Liver (tissue), 3 donors: ENCODE results near the gene HAPLN1.

Experiments used
- CTCF ChIP-seq: fragments of 150-350 bp; IDR thresholded peaks from 2 replicates; pipeline ENCODE4 v1.5.1; 2017; ENCODE audit warnings: improper control_type of control experiment, low read depth, low read length; ENCODE audit not compliant: missing input control
- GABPA ChIP-seq, 2 donors: IDR thresholded peaks in 1 of 2; conservative IDR thresholded peaks in 1 of 2; 2 replicates each; pipeline ENCODE4 v1.6.1; 2016; ENCODE audit warnings: antibody characterized with exemption in 2 of 2, mild to moderate bottlenecking in 1 of 2, moderate library complexity in 1 of 2
- JUND ChIP-seq, 2 donors: IDR thresholded peaks; 2 replicates each; pipeline ENCODE4 v1.6.1; 2016; ENCODE audit warnings: antibody characterized with exemption in 2 of 2
- MAX ChIP-seq: IDR thresholded peaks from 2 replicates; pipeline ENCODE4 v1.6.1; 2016; ENCODE audit warnings: antibody characterized with exemption
- REST ChIP-seq: IDR thresholded peaks from 2 replicates; pipeline ENCODE4 v1.6.1; 2016; ENCODE audit warnings: antibody characterized with exemption, mild to moderate bottlenecking
- SP1 ChIP-seq: IDR thresholded peaks from 2 replicates; pipeline ENCODE4 v1.6.1; 2018; ENCODE audit warnings: antibody characterized with exemption, mild to moderate bottlenecking
- TAF1 ChIP-seq: conservative IDR thresholded peaks from 2 replicates; pipeline ENCODE4 v1.6.1; 2016; ENCODE audit warnings: antibody characterized with exemption, mild to moderate bottlenecking
- ZBTB33 ChIP-seq: IDR thresholded peaks from 2 replicates; pipeline ENCODE4 v1.6.1; 2016; ENCODE audit warnings: antibody characterized with exemption
- donor health status: healthy.
- donor health status: healthy.

GRCh38 chr5:83711982-83712601 lies 8.6 kb downstream of the HAPLN1 start:
- TF ChIP-seq TAF1 (no peak), JUND (IDR thresholded peaks at IDR 0.05) (no peak), CTCF (peak; percentile 78), SP1 (no peak), GABPA (IDR thresholded peaks at IDR 0.05 in 1 of 2, conservative IDR thresholded peaks at IDR 0.05 in 1 of 2) (no peak), ZBTB33 (no peak), MAX (no peak), REST (no peak)
